ENCODE data around the gene CCDC112. TPM values are rescaled to one million over a fixed set of nuclear protein-coding genes. Genes with fewer than 3 reads are reported as not detected.

The CCDC112 gene
- total RNA-seq, 2 experiments from 2014 or later, result 9.7 to 15.8 TPM

GRCh38 chr5:115336201-115336720 is 39.8 kb upstream of the CCDC112 start:
- ChIA-PET POLR2A (no interaction called here), CTCF (ENCODE audit: unreplicated experiment) (no interaction called here)
- no TSS peak for BruUV-seq (replicated peaks)

GRCh38 chr5:115335301-115335700 is 38.8 kb upstream of the CCDC112 start:
- DNase-seq (ENCODE audit: low spot score), result no peak
- no TSS peak for BruUV-seq (replicated peaks)
- no peaks in the 10 kb centered on the region for H3K9me3 ChIP-seq (ENCODE audit: low read length)
- ChIA-PET POLR2A (interaction anchor here (0.5 kb wide), 1 partner anchor 160 kb away, joined by 3 read pairs; no protein-coding TSS in a partner anchor), CTCF (ENCODE audit: unreplicated experiment) (no interaction called here)
- no peak overlapping the region for H3K4me2 ChIP-seq (ENCODE audit: low read length)
- intact Hi-C loops (cut with micrococcal nuclease; ENCODE audit: unreplicated experiment), result no loop called here
- H2AFZ ChIP-seq (ENCODE audit: low read length), result no peak overlapping the region
- no peaks in the 10 kb centered on the region for H3K79me2 ChIP-seq (ENCODE audit: insufficient read depth, low read depth, low read length)
- H3K36me3 ChIP-seq (ENCODE audit: insufficient read depth, low read length), result no peaks in the 10 kb centered on the region
- H3K4me1 ChIP-seq (ENCODE audit: insufficient read depth, low read length, poor library complexity, severe bottlenecking), result no peaks in the 10 kb centered on the region
- H3K4me3 ChIP-seq (ENCODE audit: low read depth, low read length, poor library complexity, severe bottlenecking), result no peak overlapping the region
- no peaks in the 10 kb centered on the region for H3K9me2 ChIP-seq (ENCODE audit: insufficient read depth, low read length)
- no peaks in the 10 kb centered on the region for H4K20me1 ChIP-seq (ENCODE audit: insufficient read depth, low read length)
- no peak for TF ChIP-seq EZH2phosphoT487 (IDR thresholded peaks at IDR 0.05; ENCODE audit: borderline replicate concordance, low read depth, low read length)
- TF ChIP-seq, protein P1, sequence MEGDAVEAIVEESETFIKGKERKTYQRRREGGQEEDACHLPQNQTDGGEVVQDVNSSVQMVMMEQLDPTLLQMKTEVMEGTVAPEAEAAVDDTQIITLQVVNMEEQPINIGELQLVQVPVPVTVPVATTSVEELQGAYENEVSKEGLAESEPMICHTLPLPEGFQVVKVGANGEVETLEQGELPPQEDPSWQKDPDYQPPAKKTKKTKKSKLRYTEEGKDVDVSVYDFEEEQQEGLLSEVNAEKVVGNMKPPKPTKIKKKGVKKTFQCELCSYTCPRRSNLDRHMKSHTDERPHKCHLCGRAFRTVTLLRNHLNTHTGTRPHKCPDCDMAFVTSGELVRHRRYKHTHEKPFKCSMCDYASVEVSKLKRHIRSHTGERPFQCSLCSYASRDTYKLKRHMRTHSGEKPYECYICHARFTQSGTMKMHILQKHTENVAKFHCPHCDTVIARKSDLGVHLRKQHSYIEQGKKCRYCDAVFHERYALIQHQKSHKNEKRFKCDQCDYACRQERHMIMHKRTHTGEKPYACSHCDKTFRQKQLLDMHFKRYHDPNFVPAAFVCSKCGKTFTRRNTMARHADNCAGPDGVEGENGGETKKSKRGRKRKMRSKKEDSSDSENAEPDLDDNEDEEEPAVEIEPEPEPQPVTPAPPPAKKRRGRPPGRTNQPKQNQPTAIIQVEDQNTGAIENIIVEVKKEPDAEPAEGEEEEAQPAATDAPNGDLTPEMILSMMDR (conservative IDR thresholded peaks at IDR 0.05; ENCODE audit: low read length), result no peak
- H3K27ac ChIP-seq (ENCODE audit: low read depth, low read length, poor library complexity, severe bottlenecking), result no peak overlapping the region

More at GRCh38 chr5:115336201-115336720, 39.8 kb upstream of the CCDC112 start:
- Histone ChIP-seq H3K9me2 (ENCODE audit: insufficient read depth, low read length) (no peaks in the 10 kb centered on the region), H3K4me3 (ENCODE audit: low read depth, low read length, poor library complexity, severe bottlenecking) (no peak overlapping the region), H3K9me3 (ENCODE audit: low read length) (no peaks in the 10 kb centered on the region), H3K4me1 (ENCODE audit: insufficient read depth, low read length, poor library complexity, severe bottlenecking) (no peaks in the 10 kb centered on the region), H3K27ac (ENCODE audit: low read depth, low read length, poor library complexity, severe bottlenecking) (no peak overlapping the region), H4K20me1 (ENCODE audit: insufficient read depth, low read length) (no peaks in the 10 kb centered on the region), H3K79me2 (ENCODE audit: insufficient read depth, low read depth, low read length) (no peaks in the 10 kb centered on the region), H3K4me2 (ENCODE audit: low read length) (no peak overlapping the region), H3K36me3 (ENCODE audit: insufficient read depth, low read length) (no peaks in the 10 kb centered on the region), H2AFZ (ENCODE audit: low read length) (no peak overlapping the region)
- TF ChIP-seq, protein P1 (conservative IDR thresholded peaks at IDR 0.05; ENCODE audit: low read length), result no peak
- no peak for TF ChIP-seq EZH2phosphoT487 (IDR thresholded peaks at IDR 0.05; ENCODE audit: borderline replicate concordance, low read depth, low read length)
- intact Hi-C loops (cut with micrococcal nuclease; ENCODE audit: unreplicated experiment), result no loop called here
- no peak for DNase-seq (ENCODE audit: low spot score)

DNA sequence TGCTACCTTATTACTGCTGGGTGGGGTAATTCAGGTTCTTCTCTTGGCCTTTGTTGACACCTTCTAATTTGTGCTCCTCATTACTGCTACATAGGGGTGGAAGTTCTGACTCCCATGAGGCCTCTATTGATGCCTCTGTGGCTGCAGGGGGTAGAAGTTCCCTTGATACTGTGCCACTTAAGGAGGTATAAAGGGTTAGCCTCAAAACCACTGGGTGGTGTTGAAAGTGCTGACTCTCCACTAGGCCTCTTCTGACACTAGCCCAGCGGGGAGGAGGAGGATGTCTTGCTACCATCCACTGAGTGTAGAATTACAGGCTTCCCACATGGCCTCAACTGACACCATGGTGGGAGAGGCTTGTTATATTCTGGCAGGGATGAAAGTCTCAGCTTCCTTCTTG is 36.7 kb upstream of the CCDC112 start:
- Histone ChIP-seq H3K79me2 (ENCODE audit: insufficient read depth, low read depth, low read length) (no peaks in the 10 kb centered on the region), H3K4me1 (ENCODE audit: insufficient read depth, low read length, poor library complexity, severe bottlenecking) (peaks cover 7% of the 10 kb centered on the region), H3K4me3 (ENCODE audit: low read depth, low read length, poor library complexity, severe bottlenecking) (no peak overlapping the region), H3K27ac (ENCODE audit: low read depth, low read length, poor library complexity, severe bottlenecking) (no peak overlapping the region), H3K4me2 (ENCODE audit: low read length) (no peak overlapping the region), H4K20me1 (ENCODE audit: insufficient read depth, low read length) (no peaks in the 10 kb centered on the region), H3K9me3 (ENCODE audit: low read length) (no peaks in the 10 kb centered on the region), H3K9me2 (ENCODE audit: insufficient read depth, low read length) (no peaks in the 10 kb centered on the region), H3K36me3 (ENCODE audit: insufficient read depth, low read length) (no peaks in the 10 kb centered on the region), H2AFZ (ENCODE audit: low read length) (no peak overlapping the region)
- no TSS peak for BruUV-seq (replicated peaks)
- intact Hi-C loops (cut with micrococcal nuclease; ENCODE audit: unreplicated experiment), result no loop called here
- no peak for DNase-seq (ENCODE audit: low spot score)
- ChIA-PET POLR2A (no interaction called here), CTCF (ENCODE audit: unreplicated experiment) (no interaction called here)
- TF ChIP-seq, protein P1 (conservative IDR thresholded peaks at IDR 0.05; ENCODE audit: low read length), result no peak
- no peak for TF ChIP-seq EZH2phosphoT487 (IDR thresholded peaks at IDR 0.05; ENCODE audit: borderline replicate concordance, low read depth, low read length)
